ENCODE results near the gene SIX2.

The SIX2 gene

DNA sequence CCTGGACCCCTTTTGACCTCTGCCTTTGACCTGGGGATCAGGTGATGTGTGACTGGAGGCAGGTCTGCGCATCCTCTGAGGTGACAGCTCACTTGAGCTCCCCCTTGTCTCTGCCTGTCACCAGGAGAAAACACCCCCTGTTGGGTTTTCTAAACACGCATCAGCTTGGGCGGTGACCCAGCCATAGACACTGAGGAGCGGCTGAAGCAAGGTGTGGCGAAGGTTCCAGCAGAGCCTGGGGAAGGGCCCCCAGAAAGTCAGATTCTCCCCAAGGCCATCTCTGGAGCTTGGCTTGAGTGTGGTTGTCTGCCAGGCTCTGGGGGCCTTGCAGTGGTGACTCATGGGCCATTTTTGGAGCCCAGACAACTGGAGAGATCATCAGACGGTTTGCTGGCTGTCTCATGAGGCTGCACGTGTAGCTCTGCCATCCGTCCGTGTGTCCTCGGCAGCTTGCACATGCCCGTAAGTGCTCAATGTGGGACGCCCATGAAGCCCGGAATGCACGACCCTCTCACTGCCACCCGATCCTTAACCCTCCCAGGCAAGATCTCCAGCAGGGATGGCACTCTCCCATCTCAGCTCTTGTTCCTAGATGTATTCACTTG lies 38.3 kb downstream of the SIX2 start:
- Histone ChIP-seq H3K4me3 (ENCODE audit: low read length in 2 of 2) (no peak overlapping the region), H3K4me1 (ENCODE audit: control insufficient read depth in 2 of 2, insufficient read depth in 2 of 2, low read length in 2 of 2) (no peaks in the 10 kb centered on the region), H3K27me3 (ENCODE audit: control insufficient read depth in 2 of 2, insufficient read depth in 2 of 2, low read length in 2 of 2) (peaks cover 0 to under 1% of the 10 kb centered on the region in 2 donors), H3K9ac (ENCODE audit: low read depth in 1 of 2, low read length in 2 of 2) (no peak overlapping the region), H3K36me3 (ENCODE audit: control insufficient read depth in 2 of 2, insufficient read depth in 2 of 2, low read length in 2 of 2) (no peaks in the 10 kb centered on the region), H3K9me3 (ENCODE audit: control insufficient read depth in 2 of 2, low read length in 2 of 2) (no peaks in the 10 kb centered on the region), H3K27ac (ENCODE audit: low read depth in 2 of 2, low read length in 2 of 2) (no peak overlapping the region)

- H3K4me3 ChIP-seq (ENCODE audit: low read length in 2 of 2), result no peak overlapping the region
- no peak overlapping the region for H3K27ac ChIP-seq (ENCODE audit: low read depth in 2 of 2, low read length in 2 of 2)
- no peaks in the 10 kb centered on the region for H3K36me3 ChIP-seq (ENCODE audit: control insufficient read depth in 2 of 2, insufficient read depth in 2 of 2, low read length in 2 of 2)
- H3K9me3 ChIP-seq (ENCODE audit: control insufficient read depth in 2 of 2, low read length in 2 of 2), result no peaks in the 10 kb centered on the region
- peaks cover 3 to 6% of the 10 kb centered on the region in 2 donors for H3K27me3 ChIP-seq (ENCODE audit: control insufficient read depth in 2 of 2, insufficient read depth in 2 of 2, low read length in 2 of 2)
- no peaks in the 10 kb centered on the region for H3K4me1 ChIP-seq (ENCODE audit: control insufficient read depth in 2 of 2, insufficient read depth in 2 of 2, low read length in 2 of 2)
- H3K9ac ChIP-seq (ENCODE audit: low read depth in 1 of 2, low read length in 2 of 2), result no peak overlapping the region
These were observed 39.3 kb downstream of the SIX2 start for GRCh38 chr2:44969936-44970335.

DNA sequence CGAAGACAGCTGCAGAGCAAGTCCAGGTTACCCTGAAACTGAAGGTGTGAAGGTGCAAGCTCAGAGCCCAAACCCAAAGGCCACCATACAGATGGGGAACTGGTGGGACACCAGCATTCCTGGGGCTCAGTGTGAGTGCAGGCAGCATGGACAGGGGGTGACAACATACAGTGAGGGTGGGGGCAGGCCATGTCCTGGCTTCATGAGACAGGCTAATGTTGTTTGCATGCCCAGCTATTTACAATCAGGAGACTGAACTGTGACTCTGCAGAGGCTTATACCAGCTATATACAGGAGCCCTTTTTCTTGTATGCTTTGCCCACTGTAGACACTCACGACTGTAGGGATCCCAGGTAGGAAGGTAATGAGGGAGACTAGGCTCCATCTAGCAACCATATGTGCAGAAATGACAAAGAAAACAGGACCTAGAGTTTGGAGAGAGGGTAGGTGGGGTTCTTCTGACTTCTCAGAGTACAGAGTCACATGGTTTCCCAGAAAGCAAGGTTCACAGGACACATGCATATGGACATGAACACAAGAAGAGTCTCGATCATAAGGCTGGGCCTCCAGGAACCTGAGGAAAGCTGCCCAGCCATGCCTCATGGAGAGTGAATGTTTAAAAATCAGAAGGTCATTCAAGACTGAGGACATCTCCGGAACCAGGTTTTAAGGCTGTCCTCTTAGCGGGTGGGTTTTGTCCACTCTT lies 41.4 kb downstream of the SIX2 start:
- no peak overlapping the region for H3K27ac ChIP-seq (ENCODE audit: low read depth in 2 of 2, low read length in 2 of 2)
- H3K4me1 ChIP-seq (ENCODE audit: control insufficient read depth in 2 of 2, insufficient read depth in 2 of 2, low read length in 2 of 2), result no peaks in the 10 kb centered on the region
- no peak overlapping the region for H3K4me3 ChIP-seq (ENCODE audit: low read length in 2 of 2)
- peaks cover 6 to 9% of the 10 kb centered on the region in 2 donors for H3K27me3 ChIP-seq (ENCODE audit: control insufficient read depth in 2 of 2, insufficient read depth in 2 of 2, low read length in 2 of 2)
- H3K9me3 ChIP-seq (ENCODE audit: control insufficient read depth in 2 of 2, low read length in 2 of 2), result no peaks in the 10 kb centered on the region
- H3K9ac ChIP-seq (ENCODE audit: low read depth in 1 of 2, low read length in 2 of 2), result no peak overlapping the region
- H3K36me3 ChIP-seq (ENCODE audit: control insufficient read depth in 2 of 2, insufficient read depth in 2 of 2, low read length in 2 of 2), result no peaks in the 10 kb centered on the region

DNA sequence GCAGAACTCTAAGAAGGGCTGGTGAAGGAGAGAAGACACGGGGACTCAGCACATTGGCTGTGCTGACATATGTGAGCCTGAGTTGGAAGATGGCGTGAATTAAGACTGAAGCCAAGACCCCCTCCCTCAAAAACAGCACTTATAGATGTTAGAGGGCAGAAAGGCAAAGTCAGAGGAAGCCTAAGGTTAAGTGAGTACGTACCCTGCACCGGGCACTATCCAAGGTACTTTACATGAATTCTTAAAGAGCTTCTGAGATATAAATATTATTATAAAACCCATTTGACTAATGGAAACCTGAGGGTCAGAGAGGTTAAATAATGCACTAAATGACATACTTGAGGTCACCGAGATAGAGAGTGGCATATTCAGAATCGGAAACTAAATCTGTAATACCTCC lies 42.2 kb downstream of the SIX2 start:
- Histone ChIP-seq H3K36me3 (ENCODE audit: control insufficient read depth in 2 of 2, insufficient read depth in 2 of 2, low read length in 2 of 2) (no peaks in the 10 kb centered on the region), H3K27ac (ENCODE audit: low read depth in 2 of 2, low read length in 2 of 2) (no peak overlapping the region), H3K9ac (ENCODE audit: low read depth in 1 of 2, low read length in 2 of 2) (no peak overlapping the region), H3K4me3 (ENCODE audit: low read length in 2 of 2) (no peak overlapping the region), H3K9me3 (ENCODE audit: control insufficient read depth in 2 of 2, low read length in 2 of 2) (no peaks in the 10 kb centered on the region), H3K4me1 (ENCODE audit: control insufficient read depth in 2 of 2, insufficient read depth in 2 of 2, low read length in 2 of 2) (no peaks in the 10 kb centered on the region), H3K27me3 (ENCODE audit: control insufficient read depth in 2 of 2, insufficient read depth in 2 of 2, low read length in 2 of 2) (peaks cover 6 to 12% of the 10 kb centered on the region in 2 donors)

GRCh38 chr2:44965684-44966083 lies 43.6 kb downstream of the SIX2 start:
- Histone ChIP-seq H3K9ac (ENCODE audit: low read depth in 1 of 2, low read length in 2 of 2) (no peak overlapping the region), H3K27me3 (ENCODE audit: control insufficient read depth in 2 of 2, insufficient read depth in 2 of 2, low read length in 2 of 2) (peaks cover 6 to 12% of the 10 kb centered on the region in 2 donors), H3K36me3 (ENCODE audit: control insufficient read depth in 2 of 2, insufficient read depth in 2 of 2, low read length in 2 of 2) (no peaks in the 10 kb centered on the region), H3K4me3 (ENCODE audit: low read length in 2 of 2) (no peak overlapping the region), H3K27ac (ENCODE audit: low read depth in 2 of 2, low read length in 2 of 2) (no peak overlapping the region), H3K4me1 (ENCODE audit: control insufficient read depth in 2 of 2, insufficient read depth in 2 of 2, low read length in 2 of 2) (no peaks in the 10 kb centered on the region), H3K9me3 (ENCODE audit: control insufficient read depth in 2 of 2, low read length in 2 of 2) (no peaks in the 10 kb centered on the region)

DNA sequence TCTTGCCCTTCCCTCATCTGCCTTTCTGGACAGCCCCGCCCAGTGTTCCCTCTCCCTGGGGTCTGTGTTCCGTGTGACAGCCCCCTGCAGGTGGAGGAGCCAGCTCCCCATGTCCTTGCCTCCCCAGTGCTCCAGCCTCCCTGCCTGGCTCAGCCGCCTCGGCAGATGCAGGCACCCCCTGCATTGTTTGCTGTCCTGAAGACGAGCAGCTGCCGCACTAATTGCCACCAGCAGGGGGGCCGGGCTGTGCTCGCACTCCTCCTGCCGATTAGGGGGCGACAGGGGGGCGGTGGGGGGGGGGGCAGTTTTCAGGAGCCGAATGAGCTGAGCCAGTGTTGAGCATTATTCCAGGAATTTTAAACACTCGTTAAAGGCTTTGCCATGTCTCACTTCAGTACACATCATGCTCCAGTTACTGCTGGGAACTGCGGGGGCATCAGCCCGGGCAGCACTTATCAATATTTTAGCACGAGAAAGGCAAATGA lies 44.5 kb downstream of the SIX2 start:
- no peaks in the 10 kb centered on the region for H3K9me3 ChIP-seq (ENCODE audit: control insufficient read depth in 2 of 2, low read length in 2 of 2)
- no peaks in the 10 kb centered on the region for H3K36me3 ChIP-seq (ENCODE audit: control insufficient read depth in 2 of 2, insufficient read depth in 2 of 2, low read length in 2 of 2)
- H3K4me3 ChIP-seq (ENCODE audit: low read length in 2 of 2), result no peak overlapping the region
- no peak overlapping the region for H3K27ac ChIP-seq (ENCODE audit: low read depth in 2 of 2, low read length in 2 of 2)
- no peaks in the 10 kb centered on the region for H3K4me1 ChIP-seq (ENCODE audit: control insufficient read depth in 2 of 2, insufficient read depth in 2 of 2, low read length in 2 of 2)
- peaks cover 6 to 12% of the 10 kb centered on the region in 2 donors for H3K27me3 ChIP-seq (ENCODE audit: control insufficient read depth in 2 of 2, insufficient read depth in 2 of 2, low read length in 2 of 2)
- no peak overlapping the region for H3K9ac ChIP-seq (ENCODE audit: low read depth in 1 of 2, low read length in 2 of 2)

GRCh38 chr2:44962176-44962695 lies 47.0 kb downstream of the SIX2 start:
- H3K4me3 ChIP-seq (ENCODE audit: low read length in 2 of 2), result no peak overlapping the region
- no peaks in the 10 kb centered on the region for H3K9me3 ChIP-seq (ENCODE audit: control insufficient read depth in 2 of 2, low read length in 2 of 2)
- no peak overlapping the region for H3K27ac ChIP-seq (ENCODE audit: low read depth in 2 of 2, low read length in 2 of 2)
- no peaks in the 10 kb centered on the region for H3K36me3 ChIP-seq (ENCODE audit: control insufficient read depth in 2 of 2, insufficient read depth in 2 of 2, low read length in 2 of 2)
- H3K4me1 ChIP-seq (ENCODE audit: control insufficient read depth in 2 of 2, insufficient read depth in 2 of 2, low read length in 2 of 2), result peaks cover 0 to 3% of the 10 kb centered on the region in 2 donors
- no peak overlapping the region for H3K9ac ChIP-seq (ENCODE audit: low read depth in 1 of 2, low read length in 2 of 2)
- H3K27me3 ChIP-seq (ENCODE audit: control insufficient read depth in 2 of 2, insufficient read depth in 2 of 2, low read length in 2 of 2), result peaks cover 6 to 12% of the 10 kb centered on the region in 2 donors

GRCh38 chr2:44960871-44961270 lies 48.4 kb downstream of the SIX2 start:
- H3K9ac ChIP-seq (ENCODE audit: low read depth in 1 of 2, low read length in 2 of 2), result no peak overlapping the region
- H3K27me3 ChIP-seq (ENCODE audit: control insufficient read depth in 2 of 2, insufficient read depth in 2 of 2, low read length in 2 of 2), result peaks cover 12 to 16% of the 10 kb centered on the region in 2 donors
- H3K36me3 ChIP-seq (ENCODE audit: control insufficient read depth in 2 of 2, insufficient read depth in 2 of 2, low read length in 2 of 2), result no peaks in the 10 kb centered on the region
- no peaks in the 10 kb centered on the region for H3K9me3 ChIP-seq (ENCODE audit: control insufficient read depth in 2 of 2, low read length in 2 of 2)
- no peak overlapping the region for H3K27ac ChIP-seq (ENCODE audit: low read depth in 2 of 2, low read length in 2 of 2)
- no peak overlapping the region for H3K4me3 ChIP-seq (ENCODE audit: low read length in 2 of 2)
- peaks cover 2 to 3% of the 10 kb centered on the region in 2 donors for H3K4me1 ChIP-seq (ENCODE audit: control insufficient read depth in 2 of 2, insufficient read depth in 2 of 2, low read length in 2 of 2)

DNA sequence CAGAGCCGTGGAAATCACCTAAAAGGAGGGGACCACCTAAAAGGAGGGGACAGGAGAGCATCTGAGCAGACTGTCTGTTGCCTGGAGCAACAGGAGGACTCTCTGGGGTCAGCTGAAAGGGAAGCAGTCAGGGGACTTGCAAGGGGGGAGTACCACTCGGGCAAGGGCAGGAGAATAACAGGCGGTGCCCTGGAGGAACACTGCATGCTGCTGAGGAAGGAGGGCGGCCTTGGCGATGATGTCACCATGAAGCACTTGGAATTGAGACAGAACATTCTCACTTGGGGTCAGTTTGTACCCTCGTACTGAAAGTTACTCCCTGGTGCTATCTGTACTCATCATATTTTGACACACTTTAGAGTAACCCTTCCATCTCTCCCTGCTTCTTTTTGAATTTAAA lies 49.4 kb downstream of the SIX2 start:
- H3K27me3 ChIP-seq (ENCODE audit: control insufficient read depth in 2 of 2, insufficient read depth in 2 of 2, low read length in 2 of 2), result peaks cover 13 to 23% of the 10 kb centered on the region in 2 donors
- no peaks in the 10 kb centered on the region for H3K36me3 ChIP-seq (ENCODE audit: control insufficient read depth in 2 of 2, insufficient read depth in 2 of 2, low read length in 2 of 2)
- no peaks in the 10 kb centered on the region for H3K9me3 ChIP-seq (ENCODE audit: control insufficient read depth in 2 of 2, low read length in 2 of 2)
- no peak overlapping the region for H3K27ac ChIP-seq (ENCODE audit: low read depth in 2 of 2, low read length in 2 of 2)
- H3K4me1 ChIP-seq (ENCODE audit: control insufficient read depth in 2 of 2, insufficient read depth in 2 of 2, low read length in 2 of 2), result peaks cover 10 to 11% of the 10 kb centered on the region in 2 donors
- no peak overlapping the region for H3K4me3 ChIP-seq (ENCODE audit: low read length in 2 of 2)
- no peak overlapping the region for H3K9ac ChIP-seq (ENCODE audit: low read depth in 1 of 2, low read length in 2 of 2)

DNA sequence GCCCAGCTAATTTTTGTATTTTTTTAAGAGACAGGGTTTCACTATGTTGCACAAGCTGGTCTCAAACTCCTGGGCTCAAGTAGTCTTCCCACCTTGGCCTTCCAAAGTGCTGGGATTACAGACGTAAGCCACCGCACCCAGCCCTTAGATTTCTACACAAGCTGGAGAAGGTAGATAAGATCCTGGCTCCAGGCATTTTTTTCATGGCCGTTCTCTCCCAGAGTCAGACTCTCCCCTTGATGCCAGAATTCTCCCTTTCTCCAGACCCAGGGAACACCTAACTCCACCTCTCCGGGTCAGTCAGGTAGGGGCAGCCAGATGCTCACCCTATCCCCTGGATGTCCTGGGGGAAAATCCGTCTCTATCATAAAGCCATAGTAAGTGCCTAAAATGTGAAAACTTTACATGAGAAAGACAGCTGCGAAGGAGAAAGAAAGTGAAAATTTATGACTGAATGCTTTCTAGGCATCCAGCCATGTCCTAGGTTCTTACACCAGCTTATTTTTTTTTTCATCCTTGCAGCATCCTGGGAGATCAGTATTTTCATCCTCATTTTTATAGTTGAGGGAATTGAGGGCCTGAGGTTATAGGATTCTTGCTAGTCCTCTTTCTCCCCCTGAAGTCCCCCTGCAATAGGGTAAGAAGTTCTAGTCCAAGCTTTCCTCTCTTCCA lies 51.5 kb downstream of the SIX2 start:
- Histone ChIP-seq H3K4me3 (ENCODE audit: low read length in 2 of 2) (no peak overlapping the region), H3K9me3 (ENCODE audit: control insufficient read depth in 2 of 2, low read length in 2 of 2) (no peaks in the 10 kb centered on the region), H3K36me3 (ENCODE audit: control insufficient read depth in 2 of 2, insufficient read depth in 2 of 2, low read length in 2 of 2) (no peaks in the 10 kb centered on the region), H3K27ac (ENCODE audit: low read depth in 2 of 2, low read length in 2 of 2) (no peak overlapping the region), H3K9ac (ENCODE audit: low read depth in 1 of 2, low read length in 2 of 2) (no peak overlapping the region), H3K4me1 (ENCODE audit: control insufficient read depth in 2 of 2, insufficient read depth in 2 of 2, low read length in 2 of 2) (peaks cover 11 to 12% of the 10 kb centered on the region in 2 donors), H3K27me3 (ENCODE audit: control insufficient read depth in 2 of 2, insufficient read depth in 2 of 2, low read length in 2 of 2) (peaks cover 32 to 34% of the 10 kb centered on the region in 2 donors)

Measured in mucosa of rectum (tissue), 2 donors.